ENCODE results near the gene ZMAT3. TPM values are rescaled to one million over a fixed set of nuclear protein-coding genes. Genes with fewer than 3 reads are reported as not detected.

Gene ZMAT3
- polyA plus RNA-seq, 1 of the 3 experiments (the other 2 are of a cell fraction) = 11.9 TPM

DNA sequence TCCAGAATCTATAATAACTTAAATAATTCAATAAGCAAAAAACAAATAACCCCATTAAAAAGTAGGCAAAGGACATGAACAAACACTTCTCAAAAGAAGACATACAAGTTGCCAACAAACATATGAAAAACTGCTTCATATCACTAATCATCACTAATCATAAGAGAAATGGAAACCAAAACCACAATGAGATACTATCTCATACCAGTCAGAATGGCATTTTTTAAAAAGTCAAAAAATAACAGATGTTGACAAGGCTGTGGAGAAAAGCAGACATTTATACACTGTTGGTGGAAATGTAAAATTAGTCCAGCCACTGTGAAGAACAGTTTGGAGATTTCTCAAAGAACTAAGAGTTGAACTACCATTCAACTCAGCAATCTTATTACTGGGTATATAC, 19.5 kb upstream of the ZMAT3 start:
- H3K9me2 ChIP-seq = no peaks in the 10 kb centered on the region
- H3K27me3 ChIP-seq (ENCODE audit: insufficient read depth) = no peaks in the 10 kb centered on the region
- H2AFZ ChIP-seq (ENCODE audit: low read depth) = no peak overlapping the region
- TF ChIP-seq JUND (IDR thresholded peaks at IDR 0.05) (peak; percentile 61), NFIC (IDR thresholded peaks at IDR 0.05; ENCODE audit: borderline replicate concordance) (peak; percentile 56; the same call in 1 of the 2 replicates), POLR2AphosphoS5 (IDR thresholded peaks at IDR 0.05; ENCODE audit: low read depth, low read length) (peak; percentile 69), FOSL2 (IDR thresholded peaks at IDR 0.05; ENCODE audit: borderline replicate concordance, low read depth) (no peak), FOXM1 (IDR thresholded peaks at IDR 0.05; ENCODE audit: low read depth) (peak; percentile 41; the same call in 1 of the 2 replicates), TEAD4 (IDR thresholded peaks at IDR 0.05; ENCODE audit: borderline replicate concordance, insufficient read depth) (peak; percentile 70; the same call in 1 of the 2 replicates), TCF12 (IDR thresholded peaks at IDR 0.05) (peak; percentile 95), EP300 (IDR thresholded peaks at IDR 0.05; ENCODE audit: borderline replicate concordance in 1 of 2, low read depth in 1 of 2, low read length in 1 of 2) (peak in 1 of 2 experiments; percentile 30; a peak in 1 of 4 replicates)
- TF ChIP-seq, protein P1, sequence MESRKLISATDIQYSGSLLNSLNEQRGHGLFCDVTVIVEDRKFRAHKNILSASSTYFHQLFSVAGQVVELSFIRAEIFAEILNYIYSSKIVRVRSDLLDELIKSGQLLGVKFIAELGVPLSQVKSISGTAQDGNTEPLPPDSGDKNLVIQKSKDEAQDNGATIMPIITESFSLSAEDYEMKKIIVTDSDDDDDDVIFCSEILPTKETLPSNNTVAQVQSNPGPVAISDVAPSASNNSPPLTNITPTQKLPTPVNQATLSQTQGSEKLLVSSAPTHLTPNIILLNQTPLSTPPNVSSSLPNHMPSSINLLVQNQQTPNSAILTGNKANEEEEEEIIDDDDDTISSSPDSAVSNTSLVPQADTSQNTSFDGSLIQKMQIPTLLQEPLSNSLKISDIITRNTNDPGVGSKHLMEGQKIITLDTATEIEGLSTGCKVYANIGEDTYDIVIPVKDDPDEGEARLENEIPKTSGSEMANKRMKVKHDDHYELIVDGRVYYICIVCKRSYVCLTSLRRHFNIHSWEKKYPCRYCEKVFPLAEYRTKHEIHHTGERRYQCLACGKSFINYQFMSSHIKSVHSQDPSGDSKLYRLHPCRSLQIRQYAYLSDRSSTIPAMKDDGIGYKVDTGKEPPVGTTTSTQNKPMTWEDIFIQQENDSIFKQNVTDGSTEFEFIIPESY (IDR thresholded peaks at IDR 0.05; ENCODE audit: borderline replicate concordance, low read depth) = peak; percentile 38; the same call in 1 of the 2 replicates
- TF ChIP-seq, protein P2, sequence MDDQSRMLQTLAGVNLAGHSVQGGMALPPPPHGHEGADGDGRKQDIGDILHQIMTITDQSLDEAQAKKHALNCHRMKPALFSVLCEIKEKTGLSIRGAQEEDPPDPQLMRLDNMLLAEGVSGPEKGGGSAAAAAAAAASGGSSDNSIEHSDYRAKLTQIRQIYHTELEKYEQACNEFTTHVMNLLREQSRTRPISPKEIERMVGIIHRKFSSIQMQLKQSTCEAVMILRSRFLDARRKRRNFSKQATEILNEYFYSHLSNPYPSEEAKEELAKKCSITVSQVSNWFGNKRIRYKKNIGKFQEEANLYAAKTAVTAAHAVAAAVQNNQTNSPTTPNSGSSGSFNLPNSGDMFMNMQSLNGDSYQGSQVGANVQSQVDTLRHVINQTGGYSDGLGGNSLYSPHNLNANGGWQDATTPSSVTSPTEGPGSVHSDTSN (IDR thresholded peaks at IDR 0.05) = peak; percentile 94
- TF ChIP-seq, protein P3, sequence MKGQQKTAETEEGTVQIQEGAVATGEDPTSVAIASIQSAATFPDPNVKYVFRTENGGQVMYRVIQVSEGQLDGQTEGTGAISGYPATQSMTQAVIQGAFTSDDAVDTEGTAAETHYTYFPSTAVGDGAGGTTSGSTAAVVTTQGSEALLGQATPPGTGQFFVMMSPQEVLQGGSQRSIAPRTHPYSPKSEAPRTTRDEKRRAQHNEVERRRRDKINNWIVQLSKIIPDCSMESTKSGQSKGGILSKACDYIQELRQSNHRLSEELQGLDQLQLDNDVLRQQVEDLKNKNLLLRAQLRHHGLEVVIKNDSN (IDR thresholded peaks at IDR 0.05; ENCODE audit: borderline replicate concordance, low read depth) = no peak
- H4K20me1 ChIP-seq (ENCODE audit: insufficient read depth) = no peaks in the 10 kb centered on the region
- H3K9me3 ChIP-seq = no peaks in the 10 kb centered on the region
- H3K79me2 ChIP-seq (ENCODE audit: insufficient read depth) = no peaks in the 10 kb centered on the region
- ChIA-PET CTCF (interaction anchor here (1.0 kb wide), 1 partner anchor 14 kb away, joined by 6 read pairs; no protein-coding TSS in a partner anchor), POLR2A (no interaction called here)
- H3K9ac ChIP-seq = no peak overlapping the region
- no peak overlapping the region for H3K4me2 ChIP-seq
- no peak overlapping the region for H3K27ac ChIP-seq (ENCODE audit: low read depth in 2 of 2, low read length in 1 of 2)
- H3F3A ChIP-seq (replicated peaks; ENCODE audit: insufficient read depth) = peaks cover 10% of the 10 kb centered on the region
- H3K36me3 ChIP-seq (replicated peaks in 1 of 2; ENCODE audit: control insufficient read depth in 1 of 2, insufficient read depth in 2 of 2, low read length in 1 of 2) = no peaks in the 10 kb centered on the region
- H3K4me3 ChIP-seq (ENCODE audit: low read depth in 2 of 2, low read length in 1 of 2) = no peak overlapping the region
- no peaks in the 10 kb centered on the region for H3K4me1 ChIP-seq (ENCODE audit: control insufficient read depth in 1 of 2, insufficient read depth in 2 of 2, low read depth in 1 of 2, low read length in 1 of 2)
- DNase-seq = no peak

DNA sequence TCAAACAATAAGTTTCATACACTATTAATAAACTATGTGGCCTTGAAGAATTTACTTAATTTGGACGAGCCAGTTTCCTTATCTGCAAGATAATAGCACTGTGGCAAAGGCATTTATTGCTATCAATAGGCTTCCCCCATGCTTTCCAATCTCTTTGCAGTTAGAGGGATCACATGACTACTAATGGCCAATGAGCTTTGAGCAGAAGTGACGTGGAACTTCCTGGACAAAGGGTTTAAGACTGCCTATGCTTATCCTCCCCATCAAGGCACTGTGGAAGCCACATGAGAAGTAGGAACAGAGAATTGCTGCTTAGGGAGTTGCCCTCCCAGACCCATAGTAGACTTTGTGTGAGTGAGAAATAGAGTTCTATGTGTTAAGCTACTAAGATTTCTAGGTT, 16.7 kb upstream of the ZMAT3 start:
- Histone ChIP-seq H3K4me1 (ENCODE audit: control insufficient read depth in 1 of 2, insufficient read depth in 2 of 2, low read depth in 1 of 2, low read length in 1 of 2) (no peaks in the 10 kb centered on the region), H2AFZ (ENCODE audit: low read depth) (no peak overlapping the region), H3K4me2 (no peak overlapping the region), H3K9me3 (no peaks in the 10 kb centered on the region), H3K4me3 (ENCODE audit: low read depth in 2 of 2, low read length in 1 of 2) (no peak overlapping the region), H4K20me1 (ENCODE audit: insufficient read depth) (no peaks in the 10 kb centered on the region), H3K36me3 (replicated peaks in 1 of 2; ENCODE audit: control insufficient read depth in 1 of 2, insufficient read depth in 2 of 2, low read length in 1 of 2) (no peaks in the 10 kb centered on the region), H3F3A (replicated peaks; ENCODE audit: insufficient read depth) (peaks cover 10% of the 10 kb centered on the region), H3K9ac (no peak overlapping the region), H3K27me3 (ENCODE audit: insufficient read depth) (no peaks in the 10 kb centered on the region), H3K27ac (ENCODE audit: low read depth in 2 of 2, low read length in 1 of 2) (no peak overlapping the region), H3K79me2 (ENCODE audit: insufficient read depth) (no peaks in the 10 kb centered on the region), H3K9me2 (no peaks in the 10 kb centered on the region)
- CTCF ChIA-PET = no interaction called here
- TF ChIP-seq, protein P3 (IDR thresholded peaks at IDR 0.05; ENCODE audit: borderline replicate concordance, low read depth) = peak; percentile 45; the same call in 1 of the 2 replicates
- TF ChIP-seq GATA2 (CRISPR knock-in tag; IDR thresholded peaks at IDR 0.05) = no peak
- 24% methylated on average over 2 of the region's 2 CpGs for WGBS (ENCODE audit: low lambda C conversion rate)
- no peak for DNase-seq
- POLR2A ChIA-PET = no interaction called here

Measured in SK-N-SH (cell line).